Kidney (tissue), 14 donors: ENCODE measurements around the gene YJU2. TPM values are rescaled to one million over a fixed set of nuclear protein-coding genes. Genes with fewer than 3 reads are reported as not detected.

ENCODE experiments used
- DNase-seq, 5 donors: peaks; one replicate each; pipeline ENCODE4 v3.0.0-alpha.2; 2013 to 2020
- FAIRE-seq: peaks from 2 replicates; lab custom pipeline; 2012; peaks lifted over from hg19 to GRCh38; lab: Jason Lieb, UNC
- H3K27ac ChIP-seq, 2 donors: one replicate each; pipeline ENCODE4 v1.7.0; 2013; ENCODE audit warnings: low read depth in 2 of 2, low read length in 2 of 2, inconsistent platforms in 1 of 2
- H3K27me3 ChIP-seq: one replicate; pipeline ENCODE4 v1.7.1; 2013; ENCODE audit warnings: low read length, inconsistent platforms; ENCODE audit not compliant: control insufficient read depth, insufficient read depth
- H3K36me3 ChIP-seq, 3 donors: one replicate each; pipeline versions ENCODE4 v1.7.0 to v1.7.1; 2013; ENCODE audit warnings: low read length in 3 of 3, control low read depth in 1 of 3, inconsistent platforms in 1 of 3; ENCODE audit not compliant: insufficient read depth in 3 of 3, control insufficient read depth in 2 of 3
- H3K4me1 ChIP-seq, 3 donors: one replicate each; pipeline versions ENCODE4 v1.7.0 to v1.7.1; 2013; ENCODE audit warnings: low read length in 3 of 3, inconsistent platforms in 1 of 3, low read depth in 1 of 3; ENCODE audit not compliant: control insufficient read depth in 2 of 3, insufficient read depth in 2 of 3
- H3K4me3 ChIP-seq, 3 donors: one replicate each; pipeline versions ENCODE4 v1.7.0 to v1.8.1; 2013; ENCODE audit warnings: low read length in 3 of 3, control low read depth in 1 of 3, inconsistent platforms in 1 of 3
- H3K9ac ChIP-seq, 3 donors: one replicate each; pipeline versions ENCODE4 v1.7.0 to v1.7.1; 2013; ENCODE audit warnings: low read length in 3 of 3, control low read depth in 1 of 3, inconsistent platforms in 1 of 3
- H3K9me3 ChIP-seq, 3 donors: one replicate each; pipeline versions ENCODE4 v1.7.0 to v1.7.1; 2013; ENCODE audit warnings: low read length in 3 of 3, control low read depth in 1 of 3, inconsistent platforms in 1 of 3; ENCODE audit not compliant: control insufficient read depth in 2 of 3, insufficient read depth in 1 of 3
- CTCF ChIP-seq: IDR thresholded peaks from 3 replicates; pipeline ENCODE4 v1.5.1; 2012; ENCODE audit warnings: mild to moderate bottlenecking, moderate library complexity, borderline replicate concordance; ENCODE audit not compliant: insufficient read depth; ENCODE audit errors: extremely low read depth
- intact Hi-C: fragments of 100-400 bp; cut with DNase I; formaldehyde crosslinking; loops from one replicate; pipeline ENCODE4 v1.11.1; 2022
- polyA plus RNA-seq: library from polyadenylated mRNA; stranded (reverse); fragments of 350-450 nt; fragmentation: Illumina TruSeq; extraction: RNeasy Lipid Tissue Mini Kit (QIAGEN cat#74804); gene quantifications from one replicate; pipeline ENCODE4 v1.2.3, GENCODE V29; 2014; ENCODE audit warnings: low read depth, low replicate concordance; ENCODE audit not compliant: insufficient read depth
- total RNA-seq: library from RNA; stranded (reverse); fragmentation: NEBNext Ultra II Directional; extraction: Animal tissue kit (Norgen Biotek cat#: 25700); gene quantifications from one replicate; pipeline ENCODE4 v1.2.1, GENCODE V29; 2021
- donor health status: control.
- donor health status: control.
- donor health status: control.
- donor health status: control.
- donor health status: control.
- donor health status: DM: yes; HTN: yes; CAD: no.
- donor health status: Normal renal cell carcinoma (clear cell type).

YJU2 gene
- total and polyA plus RNA-seq, 2 donors from 2014 or later: 22.5 to 26.0 TPM

- FAIRE-seq (no peak), DNase-seq (no peak)
- H3K4me3 ChIP-seq: no peak overlapping the region
- no peaks in the 10 kb centered on the region for H3K9me3 ChIP-seq
- H3K4me1 ChIP-seq: no peaks in the 10 kb centered on the region
- no peaks in the 10 kb centered on the region for H3K36me3 ChIP-seq
- no peak overlapping the region for H3K9ac ChIP-seq
- no peak overlapping the region for H3K27ac ChIP-seq
- H3K27me3 ChIP-seq: no peaks in the 10 kb centered on the region
- intact Hi-C loops: no loop called here
- no peak for TF ChIP-seq CTCF
Observed at GRCh38 chr19:4279267-4279529, 32.3 kb downstream of the YJU2 start.

GRCh38 chr19:4279530-4280422, 32.9 kb downstream of the YJU2 start:
- no peaks in the 10 kb centered on the region for H3K9me3 ChIP-seq
- H3K4me3 ChIP-seq: no peak overlapping the region
- no peak for DNase-seq
- no peaks in the 10 kb centered on the region for H3K27me3 ChIP-seq
- intact Hi-C loops: no loop called here
- H3K36me3 ChIP-seq: no peaks in the 10 kb centered on the region
- no peaks in the 10 kb centered on the region for H3K4me1 ChIP-seq
- FAIRE-seq: no peak
- no peak overlapping the region for H3K9ac ChIP-seq
- TF ChIP-seq CTCF: no peak
- no peak overlapping the region for H3K27ac ChIP-seq

GRCh38 chr19:4284176-4284958, 37.5 kb downstream of the YJU2 start:
- Histone ChIP-seq H3K27ac (no peak overlapping the region), H3K9ac (no peak overlapping the region), H3K4me3 (no peak overlapping the region), H3K4me1 (no peaks in the 10 kb centered on the region), H3K27me3 (no peaks in the 10 kb centered on the region), H3K36me3 (no peaks in the 10 kb centered on the region), H3K9me3 (no peaks in the 10 kb centered on the region)
- intact Hi-C loops: no loop called here
- no peak for TF ChIP-seq CTCF
- DNase-seq (no peak), FAIRE-seq (no peak)
